Neural crest cell (in vitro differentiated cells): ENCODE measurements around the gene WAPL. TPM values are rescaled to one million over a fixed set of nuclear protein-coding genes. Genes with fewer than 3 reads are reported as not detected.

Experiments used
- DNase-seq: peaks from one replicate; pipeline ENCODE4 v3.0.0; 2021; ENCODE audit warnings: low read depth, mixed read lengths, low spot score
- H3K27ac Mint-ChIP-seq: one replicate; pipeline ENCODE4 v1.8.0; 2021; ENCODE audit warnings: mild to moderate bottlenecking, mixed read lengths; ENCODE audit not compliant: unreplicated experiment
- H3K27me3 Mint-ChIP-seq: 2 replicates; pipeline ENCODE4 v1.8.0; 2021; ENCODE audit warnings: low read depth, mild to moderate bottlenecking, mixed read lengths
- H3K36me3 Mint-ChIP-seq: 2 replicates; pipeline ENCODE4 v1.8.0; 2021; ENCODE audit warnings: low read depth, mild to moderate bottlenecking, mixed read lengths
- H3K4me1 Mint-ChIP-seq: 2 replicates; pipeline ENCODE4 v1.8.0; 2021; ENCODE audit warnings: mixed read lengths
- H3K4me3 Mint-ChIP-seq: one replicate; pipeline ENCODE4 v1.8.0; 2021; ENCODE audit warnings: mild to moderate bottlenecking, mixed read lengths
- H3K9me3 Mint-ChIP-seq: 2 replicates; pipeline ENCODE4 v1.8.0; 2021; ENCODE audit warnings: mixed read lengths
- total RNA-seq: library from RNA; stranded (reverse); gene quantifications from 2 replicates; pipeline ENCODE4 v1.2.1, GENCODE V29; 2021
- TF ChIP-seq, protein P1 (sequence below): fragments of 200-600 bp; sonication (generic); conservative IDR thresholded peaks from 2 replicates; pipeline ENCODE4 v1.5.0; 2021; ENCODE audit warnings: antibody characterized with exemption, mild to moderate bottlenecking

WAPL gene
- total RNA-seq, 1 donor from 2014 or later, result 54.0 TPM

DNA sequence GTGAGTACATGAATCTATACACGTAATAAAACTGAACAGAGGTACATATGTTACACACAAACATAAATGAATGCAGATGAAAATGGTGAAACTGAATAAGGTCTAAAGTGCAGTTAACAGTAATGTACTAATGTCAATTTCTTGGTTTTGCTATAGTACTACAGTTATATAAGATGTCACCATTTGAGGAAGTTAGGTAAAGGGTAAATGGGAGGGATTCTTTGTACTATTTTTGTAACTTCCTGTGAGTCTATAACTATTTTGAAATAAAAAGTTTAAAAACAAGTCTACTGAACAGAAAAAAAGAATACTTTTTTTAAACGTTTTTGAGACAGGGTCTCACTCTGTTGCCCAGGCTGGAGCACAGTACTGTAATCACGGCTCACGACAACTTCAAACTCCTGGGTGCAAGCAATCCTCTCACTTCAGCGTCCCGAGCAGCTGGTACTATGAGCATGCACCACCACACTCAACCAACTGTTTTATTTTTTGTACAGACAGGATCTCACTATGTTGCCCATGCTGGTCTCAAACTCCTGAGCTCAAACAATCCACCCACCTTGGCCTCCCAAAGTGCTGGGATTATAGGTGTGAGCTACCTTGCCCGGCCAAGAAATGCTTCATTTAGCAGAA is 71.5 kb downstream of the WAPL start:
- H3K27ac Mint-ChIP-seq, result no peak overlapping the region
- H3K27me3 Mint-ChIP-seq, result no peaks in the 10 kb centered on the region
- no peak for DNase-seq
- no peak overlapping the region for H3K4me3 Mint-ChIP-seq
- peaks cover 25% of the 10 kb centered on the region for H3K36me3 Mint-ChIP-seq
- no peaks in the 10 kb centered on the region for H3K9me3 Mint-ChIP-seq
- TF ChIP-seq, protein P1, sequence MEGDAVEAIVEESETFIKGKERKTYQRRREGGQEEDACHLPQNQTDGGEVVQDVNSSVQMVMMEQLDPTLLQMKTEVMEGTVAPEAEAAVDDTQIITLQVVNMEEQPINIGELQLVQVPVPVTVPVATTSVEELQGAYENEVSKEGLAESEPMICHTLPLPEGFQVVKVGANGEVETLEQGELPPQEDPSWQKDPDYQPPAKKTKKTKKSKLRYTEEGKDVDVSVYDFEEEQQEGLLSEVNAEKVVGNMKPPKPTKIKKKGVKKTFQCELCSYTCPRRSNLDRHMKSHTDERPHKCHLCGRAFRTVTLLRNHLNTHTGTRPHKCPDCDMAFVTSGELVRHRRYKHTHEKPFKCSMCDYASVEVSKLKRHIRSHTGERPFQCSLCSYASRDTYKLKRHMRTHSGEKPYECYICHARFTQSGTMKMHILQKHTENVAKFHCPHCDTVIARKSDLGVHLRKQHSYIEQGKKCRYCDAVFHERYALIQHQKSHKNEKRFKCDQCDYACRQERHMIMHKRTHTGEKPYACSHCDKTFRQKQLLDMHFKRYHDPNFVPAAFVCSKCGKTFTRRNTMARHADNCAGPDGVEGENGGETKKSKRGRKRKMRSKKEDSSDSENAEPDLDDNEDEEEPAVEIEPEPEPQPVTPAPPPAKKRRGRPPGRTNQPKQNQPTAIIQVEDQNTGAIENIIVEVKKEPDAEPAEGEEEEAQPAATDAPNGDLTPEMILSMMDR, result no peak
- no peaks in the 10 kb centered on the region for H3K4me1 Mint-ChIP-seq

DNA sequence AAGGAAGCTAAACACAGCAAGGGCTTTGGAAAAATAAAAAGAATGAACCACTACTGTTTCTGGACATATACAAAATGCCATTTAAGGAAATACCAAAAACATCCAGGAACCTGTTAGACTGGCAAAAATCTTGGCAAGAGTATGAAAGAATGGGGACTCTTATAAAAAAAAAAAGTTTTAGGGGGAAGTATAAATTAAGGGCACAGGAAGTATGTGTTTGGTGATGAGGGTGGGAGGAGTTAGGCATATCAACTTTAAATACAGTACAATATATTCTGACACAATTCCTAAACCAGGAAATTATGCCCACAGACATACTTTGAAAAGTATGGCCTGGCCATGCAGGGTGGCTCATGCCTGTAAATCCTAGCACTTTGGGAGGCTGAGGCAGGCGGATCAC is 74.2 kb downstream of the WAPL start:
- TF ChIP-seq, protein P1, result no peak
- Mint-ChIP-seq H3K4me1 (no peaks in the 10 kb centered on the region), H3K27ac (no peak overlapping the region), H3K36me3 (peaks cover 19% of the 10 kb centered on the region), H3K27me3 (no peaks in the 10 kb centered on the region), H3K9me3 (no peaks in the 10 kb centered on the region), H3K4me3 (no peak overlapping the region)
- DNase-seq, result no peak

DNA sequence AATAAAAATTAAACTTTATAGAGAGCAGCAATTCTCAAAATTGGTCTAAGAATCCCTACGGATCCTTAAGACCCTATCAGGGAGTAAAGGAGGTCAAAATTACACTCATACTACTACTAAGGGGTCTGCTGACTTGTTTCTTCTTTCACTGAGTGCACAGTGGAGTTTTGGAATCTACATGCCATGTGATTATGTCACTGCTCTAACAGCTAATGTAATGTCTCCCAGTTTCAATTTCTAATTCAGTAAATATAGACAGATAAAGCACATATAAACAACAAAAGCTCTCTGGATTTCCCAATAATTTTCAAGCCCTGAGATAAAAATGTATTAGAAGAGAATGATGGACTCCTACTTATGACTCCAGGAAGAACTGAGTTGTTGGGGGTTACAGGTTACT is 74.6 kb downstream of the WAPL start:
- Mint-ChIP-seq H3K27me3 (no peaks in the 10 kb centered on the region), H3K9me3 (no peaks in the 10 kb centered on the region), H3K4me1 (no peaks in the 10 kb centered on the region), H3K36me3 (peaks cover 18% of the 10 kb centered on the region), H3K27ac (no peak overlapping the region), H3K4me3 (no peak overlapping the region)
- DNase-seq, result no peak
- TF ChIP-seq, protein P1, result no peak

DNA sequence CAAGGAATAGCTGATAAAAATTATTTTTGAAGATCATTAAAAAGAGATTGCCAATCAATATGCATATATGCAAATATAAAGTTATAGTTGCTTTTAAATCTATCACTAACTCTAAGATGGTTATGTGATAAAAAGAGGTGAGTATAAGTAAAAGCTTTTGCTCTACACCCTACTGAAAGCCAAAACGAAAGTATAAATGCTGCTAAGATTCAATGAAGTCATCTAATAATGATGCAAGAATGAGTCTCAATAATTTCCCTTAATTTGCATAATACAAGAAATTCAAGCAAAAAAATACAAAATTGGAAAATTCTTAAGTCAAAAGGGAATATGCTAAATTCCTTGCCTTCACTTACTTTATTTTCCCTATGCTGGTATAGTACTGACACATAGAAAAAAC is 75.2 kb downstream of the WAPL start:
- Mint-ChIP-seq H3K27ac (no peak overlapping the region), H3K4me3 (no peak overlapping the region), H3K36me3 (peaks cover 16% of the 10 kb centered on the region), H3K4me1 (no peaks in the 10 kb centered on the region), H3K27me3 (no peaks in the 10 kb centered on the region), H3K9me3 (no peaks in the 10 kb centered on the region)
- TF ChIP-seq, protein P1, result no peak
- DNase-seq, result no peak

DNA sequence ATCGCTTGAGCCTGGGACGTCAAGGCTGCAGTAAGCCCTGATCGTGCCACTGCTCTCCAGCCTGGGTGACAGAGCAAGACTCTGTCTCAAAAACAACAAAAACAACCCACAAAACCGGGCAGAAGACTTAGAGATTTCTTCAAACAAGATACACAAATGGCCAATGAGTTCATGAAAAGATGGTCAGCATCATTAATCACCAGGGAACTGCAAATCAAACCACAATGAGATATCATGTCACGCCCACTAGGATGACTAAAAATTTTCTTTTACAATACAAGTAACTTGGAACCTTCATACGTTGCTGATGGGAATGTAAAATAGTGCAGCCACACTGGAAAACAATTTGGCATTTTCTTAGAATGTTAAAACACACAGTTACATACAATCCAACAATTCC is 77.7 kb downstream of the WAPL start:
- TF ChIP-seq, protein P1, result no peak
- Mint-ChIP-seq H3K27ac (no peak overlapping the region), H3K4me3 (no peak overlapping the region), H3K36me3 (peaks cover 21% of the 10 kb centered on the region), H3K9me3 (no peaks in the 10 kb centered on the region), H3K4me1 (no peaks in the 10 kb centered on the region), H3K27me3 (no peaks in the 10 kb centered on the region)
- no peak for DNase-seq
